Midbrain (tissue), 1 donor: ENCODE data around the gene GFM1.

Source experiments
- DNase-seq: peaks from one replicate; lab custom pipeline; 2025; lab: John Stamatoyannopoulos, UW

Gene GFM1

GRCh38 chr3:158727206-158728060, 83.1 kb downstream of the GFM1 start:
- peak; percentile 72 for DNase-seq

- no peak for DNase-seq
Observed at GRCh38 chr3:158728061-158728377, 83.7 kb downstream of the GFM1 start.

GRCh38 chr3:158728851-158729250, 84.5 kb downstream of the GFM1 start:
- DNase-seq: no peak

- no peak for DNase-seq
Observed at GRCh38 chr3:158731486-158731885, 87.2 kb downstream of the GFM1 start.

- peak; percentile 21 for DNase-seq
Observed at GRCh38 chr3:158731938-158732855, 87.9 kb downstream of the GFM1 start, which contains the start of gene RARRES1. RARRES1 (minus strand) TSS chr3:158732457; CDS start chr3:158732415, 42 bp downstream.

GRCh38 chr3:158732856-158733200, 88.5 kb downstream of the GFM1 start:
- DNase-seq: no peak

GRCh38 chr3:158733656-158734055, 89.3 kb downstream of the GFM1 start:
- DNase-seq: no peak

GRCh38 chr3:158735296-158736033, 91.1 kb downstream of the GFM1 start:
- DNase-seq: no peak

GRCh38 chr3:158737410-158737809, 93.1 kb downstream of the GFM1 start:
- DNase-seq: no peak

- no peak for DNase-seq
Observed at GRCh38 chr3:158737976-158738615, 93.8 kb downstream of the GFM1 start.

GRCh38 chr3:158738653-158739052, 94.3 kb downstream of the GFM1 start:
- no peak for DNase-seq

- no peak for DNase-seq
Observed at GRCh38 chr3:158739078-158739477, 94.8 kb downstream of the GFM1 start.

GRCh38 chr3:158739661-158740060, 95.3 kb downstream of the GFM1 start:
- no peak for DNase-seq
